Right lobe of liver (tissue), 6 donors: Measurements from ENCODE around the gene ESPN. TPM values are rescaled to one million over a fixed set of nuclear protein-coding genes. Genes with fewer than 3 reads are reported as not detected.
A peak's percentile ranks its signal among the peaks of the same experiment; 100 is the strongest.

Source experiments
- ATAC-seq, 4 donors: fragments of 200-7000 bp; cut with Tn5 transposase; one replicate each; pipeline ENCODE4 v1.9.1; 2020; ENCODE audit warnings: mild to moderate bottlenecking in 4 of 4, moderate library complexity in 4 of 4
- DNase-seq, 3 donors: peaks; one replicate each; pipeline ENCODE4 v3.0.0-alpha.2; 2020
- H3K27ac ChIP-seq, 3 donors: fragments of 200-600 bp; one replicate each; pipeline ENCODE4 v1.8.0; 2022
- H3K27me3 ChIP-seq, 2 donors: fragments of 200-600 bp; one replicate each; pipeline ENCODE4 v1.8.0; 2022
- H3K36me3 ChIP-seq, 4 donors: fragments of 200-600 bp; sonication (generic) in 1 of 4; one replicate each; pipeline versions ENCODE4 v1.5.1 to v1.8.0; 2017 to 2022; ENCODE audit warnings: control low read depth in 1 of 4
- H3K4me1 ChIP-seq, 4 donors: fragments of 200-600 bp; sonication (generic) in 1 of 4; one replicate each; pipeline versions ENCODE4 v1.5.1 to v1.8.0; 2017 to 2022; ENCODE audit warnings: control low read depth in 1 of 4
- H3K4me3 ChIP-seq, 3 donors: fragments of 200-600 bp; one replicate each; pipeline ENCODE4 v1.8.0; 2022
- H3K9me3 ChIP-seq, 4 donors: fragments of 200-600 bp; sonication (generic) in 1 of 4; one replicate each; pipeline versions ENCODE4 v1.5.1 to v1.8.0; 2017 to 2022; ENCODE audit warnings: control low read depth in 1 of 4
- CTCF ChIP-seq, 4 donors: fragments of 200-600 bp in 3 of 4; fragments of 450-650 bp in 1 of 4; IDR thresholded peaks; one replicate each; pipeline versions ENCODE4 v1.5.1 to v1.8.0; 2016 to 2022; ENCODE audit warnings: antibody characterized with exemption in 4 of 4, mild to moderate bottlenecking in 2 of 4
- POLR2A ChIP-seq: fragments of 450-650 bp; IDR thresholded peaks from one replicate; pipeline ENCODE4 v1.6.1; 2017; ENCODE audit warnings: antibody characterized with exemption, mild to moderate bottlenecking
- WGBS: methylation state at CpG from one replicate; pipeline ENCODE4 v1.1.6; 2018; ENCODE audit warnings: low coverage, low lambda C conversion rate; ENCODE audit not compliant: insufficient coverage; ENCODE audit errors: missing lambda C conversion rate; 5-methylcytosine and 5-hydroxymethylcytosine counted together
- intact Hi-C, 2 donors: fragments of 100-400 bp; cut with DNase I; formaldehyde crosslinking; loops; one replicate each; pipeline versions ENCODE4 v1.11.2 to v1.14.1; 2022
- total RNA-seq, 6 experiments: library from RNA; depleted of rRNA in 2 of 6; stranded (reverse); fragments of >200 nt in 2 of 6; fragmentation: NEBNext Ultra II Directional in 3 of 6; extraction: Animal tissue kit (Norgen Biotek cat#: 25700) in 3 of 6; gene quantifications; one replicate each; pipeline versions ENCODE4 v1.1.0 to v1.2.4, GENCODE V29; 2016 to 2023
- donor health status: DM: no; HTN: yes; CAD: no.
- donor health status: DM: no; HTN: no; CAD: no.
- donor health status: DM: no; HTN: no; CAD: no.
- donor health status: DM: no; HTN: yes; CAD: no.
- donor health status: DM: no; HTN: yes; CAD: no.

ESPN gene
- total RNA-seq, 6 experiments from 2014 or later = 81.6 to 149 (median 120) TPM

DNA sequence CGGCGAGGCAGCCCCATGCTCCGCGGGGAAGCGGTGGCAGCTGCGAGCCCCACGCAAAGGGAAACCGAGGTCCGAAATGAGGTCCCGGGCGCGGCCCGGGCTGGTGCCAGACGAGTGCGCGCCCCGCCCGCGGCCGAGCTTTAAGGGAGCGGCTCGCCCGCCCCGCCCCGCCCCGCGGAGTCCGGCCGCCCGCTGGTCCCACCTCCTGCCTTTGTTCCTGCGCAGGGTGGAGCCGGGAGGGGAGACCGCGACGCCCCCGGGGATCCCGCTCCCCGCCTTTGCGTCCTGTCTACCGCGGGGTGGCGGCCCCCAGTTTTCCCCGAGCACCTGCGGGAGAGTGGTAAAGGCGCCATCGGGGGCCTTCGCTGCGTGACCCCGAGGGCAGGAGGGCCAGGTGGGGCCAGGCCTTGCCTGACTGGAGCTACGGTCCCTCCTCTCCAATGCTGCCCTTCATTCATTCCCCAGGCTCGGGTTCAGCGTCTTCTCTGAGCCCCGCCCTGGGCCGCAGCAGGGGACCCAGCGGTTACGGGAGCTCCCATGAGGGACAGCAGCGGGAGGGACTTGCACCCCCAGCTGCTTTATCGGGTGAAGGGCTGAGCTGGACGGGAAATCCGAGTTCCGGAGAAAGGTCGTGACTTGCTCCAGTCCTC is 4.6 kb upstream of the ESPN start, which contains the start of gene HES2:
Gene HES2, minus strand, starts transcription at position 116 of the 650 bp plus-strand sequence. Its CDS starts 99 bp downstream, at position 17.
- peak within 1 kb of the TSS in 1 of 3 donors; percentile 21 for H3K4me3 ChIP-seq
- WGBS = 11% methylated on average over 9 of the region's 62 CpGs
- DNase-seq = no peak

DNA sequence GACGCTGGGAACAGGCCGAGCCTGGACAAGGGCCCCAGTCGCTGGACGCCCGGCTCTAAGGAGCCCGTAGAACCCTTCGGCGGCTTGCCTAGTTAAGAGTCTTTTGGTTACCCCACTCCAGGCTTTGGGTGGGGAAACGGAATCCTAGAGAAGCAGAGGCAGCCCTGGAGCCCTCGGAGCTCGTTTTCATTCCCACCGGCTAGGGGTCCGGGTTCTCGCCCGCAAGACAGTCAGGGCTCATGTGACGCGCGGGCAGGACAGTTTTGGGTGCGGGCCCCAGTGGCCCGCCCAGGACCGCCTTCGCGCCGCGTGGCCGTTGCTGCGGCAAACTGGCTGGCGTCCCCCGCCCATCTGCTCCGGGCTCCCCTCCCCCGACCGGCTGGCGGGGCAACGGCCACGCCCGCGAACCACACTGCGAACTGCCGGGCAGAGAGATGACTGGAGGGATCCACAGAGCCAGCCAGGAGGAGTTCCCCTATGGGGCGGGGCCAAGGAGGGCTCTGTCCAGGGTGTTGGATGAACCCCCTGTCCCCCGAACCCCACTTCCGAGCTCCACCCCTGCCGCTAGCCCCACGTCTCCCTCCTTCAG is 4.0 kb upstream of the ESPN start:
- Histone ChIP-seq H3K27me3 (peaks cover under 1 to 32% of the 10 kb centered on the region in 2 donors), H3K36me3 (no peaks in the 10 kb centered on the region), H3K4me1 (peaks cover 0 to 36% (median 0%) of the 10 kb centered on the region in 4 donors), H3K27ac (no peak overlapping the region), H3K9me3 (no peaks in the 10 kb centered on the region), H3K4me3 (no peak overlapping the region)
- intact Hi-C loops = loop anchor here in 1 of 2 donors (10.0 kb wide), 1 partner anchor 176 kb away; the partner anchor contains the start of gene HES3
- WGBS = no CpG with 5 or more reads among the region's 44 CpGs
- no peak for DNase-seq
- ATAC-seq = no peak
- no peak for TF ChIP-seq CTCF (IDR thresholded peaks at IDR 0.05)
- TF ChIP-seq POLR2A = no peak

More for the DNA sequence above, 4.6 kb upstream of the ESPN start, which contains the start of gene HES2:
- intact Hi-C loops = loop anchor here in 1 of 2 donors (10.0 kb wide), 1 partner anchor 175 kb away; the partner anchor contains the start of gene HES3
- no peak for TF ChIP-seq POLR2A
- TF ChIP-seq CTCF (IDR thresholded peaks at IDR 0.05) = no peak
- Histone ChIP-seq H3K9me3 (no peaks in the 10 kb centered on the region), H3K36me3 (no peaks in the 10 kb centered on the region), H3K4me1 (peaks cover 0 to 33% (median 0%) of the 10 kb centered on the region in 4 donors), H3K27me3 (peaks cover 0 to 26% of the 10 kb centered on the region in 2 donors), H3K27ac (no peak within 1 kb of the TSS)
- peak; percentile 9 to 25 (median 14) for ATAC-seq

DNA sequence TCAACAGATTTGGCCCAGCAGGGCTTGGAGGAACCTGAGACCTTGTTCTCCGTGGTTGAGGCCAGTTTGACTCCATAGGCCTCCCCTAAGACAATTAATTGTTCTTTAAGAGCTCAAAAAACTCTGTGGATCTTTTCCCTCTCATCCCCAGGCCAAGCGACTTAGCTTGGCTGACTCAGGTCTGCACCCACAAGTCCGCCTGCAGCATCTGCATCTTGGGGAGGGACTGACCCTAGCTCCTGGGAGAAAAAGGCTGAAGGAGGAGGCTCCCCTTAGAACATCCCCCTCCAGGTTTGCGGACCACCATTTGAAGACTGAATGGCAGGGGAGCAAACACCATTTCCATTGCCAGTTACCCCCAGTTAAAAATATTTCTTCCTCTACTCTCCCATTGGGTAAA is 3.3 kb upstream of the ESPN start:
- no peak for DNase-seq
- WGBS = 80% methylated on average over 1 of the region's 4 CpGs
- TF ChIP-seq POLR2A (no peak), CTCF (IDR thresholded peaks at IDR 0.05) (no peak)
- H3K9me3 ChIP-seq = no peaks in the 10 kb centered on the region
- no peaks in the 10 kb centered on the region for H3K36me3 ChIP-seq
- H3K4me1 ChIP-seq = peaks cover 0 to 36% (median 0%) of the 10 kb centered on the region in 4 donors
- no peak for ATAC-seq
- no peak overlapping the region for H3K4me3 ChIP-seq
- intact Hi-C loops = loop anchor here in 1 of 2 donors (10.0 kb wide), 1 partner anchor 176 kb away; the partner anchor contains the start of gene HES3
- H3K27me3 ChIP-seq = peaks cover 3 to 36% of the 10 kb centered on the region in 2 donors
- no peak overlapping the region for H3K27ac ChIP-seq

GRCh38 chr1:6423321-6423999 is 1.1 kb upstream of the ESPN start:
- intact Hi-C loops = loop anchor here in 1 of 2 donors (10.0 kb wide), 1 partner anchor 179 kb away; the partner anchor contains the start of gene HES3

More at GRCh38 chr1:6423321-6423999, 1.1 kb upstream of the ESPN start:
- no peak overlapping the region for H3K27ac ChIP-seq
- H3K36me3 ChIP-seq = no peaks in the 10 kb centered on the region
- ATAC-seq (peak; percentile 69 to 79 (median 78)), DNase-seq (peak in 2 of 3 donors; percentile 67 to 75)
- TF ChIP-seq CTCF (IDR thresholded peaks at IDR 0.05) (peak; percentile 62 to 82 (median 74)), POLR2A (no peak)
- H3K4me3 ChIP-seq = no peak overlapping the region
- WGBS = 0% methylated on average over 2 of the region's 24 CpGs
- H3K9me3 ChIP-seq = no peaks in the 10 kb centered on the region
- peaks cover 0 to 30% (median 0%) of the 10 kb centered on the region in 4 donors for H3K4me1 ChIP-seq
- H3K27me3 ChIP-seq = peaks cover 3 to 36% of the 10 kb centered on the region in 2 donors
